HEK293T (cell line): ENCODE data around the gene ARMC3.

ENCODE experiments used
- CTCF ChIA-PET: fragments of 350-600 bp; formaldehyde crosslinking; extraction: SDS; loops from one replicate; lab custom pipeline; 2021; ENCODE audit warnings: antibody characterized with exemption, inconsistent platforms; lab: Yijun Ruan, JAX
- POLR2A ChIA-PET: fragments of 350-600 bp; formaldehyde crosslinking; extraction: SDS; loops from one replicate; lab custom pipeline; 2020; ENCODE audit warnings: antibody characterized with exemption, inconsistent platforms; lab: Yijun Ruan, JAX
- DNase-seq: peaks from one replicate; pipeline ENCODE4 v3.0.0; 2012; ENCODE audit warnings: mixed read lengths; ENCODE audit errors: extremely low spot score
- ARNT ChIP-seq: fragments of 450-650 bp; IDR thresholded peaks from 2 replicates; pipeline ENCODE4 v1.6.1; 2017; ENCODE audit warnings: mild to moderate bottlenecking
- BHLHE40 ChIP-seq: fragments of 450-650 bp; IDR thresholded peaks from 2 replicates; pipeline ENCODE4 v1.6.1; 2016; ENCODE audit warnings: mild to moderate bottlenecking, moderate library complexity, borderline replicate concordance
- CTBP1 ChIP-seq: fragments of 450-650 bp; IDR thresholded peaks from 2 replicates; pipeline ENCODE4 v1.6.1; 2016; ENCODE audit warnings: borderline replicate concordance
- ELF4 ChIP-seq: fragments of 450-650 bp; IDR thresholded peaks from 2 replicates; pipeline ENCODE4 v1.6.1; 2017; ENCODE audit warnings: antibody characterized with exemption
- FOXA1 ChIP-seq: fragments of 450-650 bp; IDR thresholded peaks from 2 replicates; pipeline ENCODE4 v1.6.1; 2016; ENCODE audit warnings: mild to moderate bottlenecking
- FOXK2 ChIP-seq: fragments of 450-650 bp; IDR thresholded peaks from 2 replicates; pipeline ENCODE4 v1.6.1; 2016; ENCODE audit warnings: mild to moderate bottlenecking
- FOXM1 ChIP-seq: fragments of 450-650 bp; IDR thresholded peaks from 2 replicates; pipeline ENCODE4 v1.6.1; 2017; ENCODE audit warnings: mild to moderate bottlenecking, borderline replicate concordance
- HDGF ChIP-seq: fragments of 450-650 bp; IDR thresholded peaks from 2 replicates; pipeline ENCODE4 v1.6.1; 2017; ENCODE audit warnings: antibody characterized with exemption, borderline replicate concordance
- L3MBTL2 ChIP-seq: fragments of 450-650 bp; conservative IDR thresholded peaks from 2 replicates; pipeline ENCODE4 v1.6.1; 2016; ENCODE audit warnings: mild to moderate bottlenecking
- LEF1 ChIP-seq: fragments of 450-650 bp; IDR thresholded peaks from 2 replicates; pipeline ENCODE4 v1.6.1; 2017; ENCODE audit warnings: mild to moderate bottlenecking, borderline replicate concordance
- NFRKB ChIP-seq: fragments of 450-650 bp; IDR thresholded peaks from 2 replicates; pipeline ENCODE4 v1.6.1; 2016; ENCODE audit warnings: mild to moderate bottlenecking, moderate library complexity
- SP1 ChIP-seq: fragments of 450-650 bp; IDR thresholded peaks from 2 replicates; pipeline ENCODE4 v1.6.1; 2017
- SUZ12 ChIP-seq: fragments of 450-650 bp; IDR thresholded peaks from 2 replicates; pipeline ENCODE4 v1.6.1; 2016; ENCODE audit warnings: mild to moderate bottlenecking
- TARDBP ChIP-seq: fragments of 450-650 bp; IDR thresholded peaks from 2 replicates; pipeline ENCODE4 v1.6.1; 2016
- ZNF384 ChIP-seq: fragments of 450-650 bp; IDR thresholded peaks from 2 replicates; pipeline ENCODE4 v1.6.1; 2016
- TF ChIP-seq, protein P1 (sequence below): fragments of 450-650 bp; IDR thresholded peaks from 2 replicates; pipeline ENCODE4 v1.6.1; 2016

The ARMC3 gene

GRCh38 chr10:22977751-22978150 lies 49.9 kb downstream of the ARMC3 start:
- no peak for DNase-seq
- POLR2A ChIA-PET = no interaction called here
- no peak for TF ChIP-seq LEF1
- TF ChIP-seq L3MBTL2 = no peak
- no peak for TF ChIP-seq ELF4
- no peak for TF ChIP-seq HDGF
- no peak for TF ChIP-seq FOXM1
- TF ChIP-seq, protein P1, sequence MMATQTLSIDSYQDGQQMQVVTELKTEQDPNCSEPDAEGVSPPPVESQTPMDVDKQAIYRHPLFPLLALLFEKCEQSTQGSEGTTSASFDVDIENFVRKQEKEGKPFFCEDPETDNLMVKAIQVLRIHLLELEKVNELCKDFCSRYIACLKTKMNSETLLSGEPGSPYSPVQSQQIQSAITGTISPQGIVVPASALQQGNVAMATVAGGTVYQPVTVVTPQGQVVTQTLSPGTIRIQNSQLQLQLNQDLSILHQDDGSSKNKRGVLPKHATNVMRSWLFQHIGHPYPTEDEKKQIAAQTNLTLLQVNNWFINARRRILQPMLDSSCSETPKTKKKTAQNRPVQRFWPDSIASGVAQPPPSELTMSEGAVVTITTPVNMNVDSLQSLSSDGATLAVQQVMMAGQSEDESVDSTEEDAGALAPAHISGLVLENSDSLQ = no peak
- TF ChIP-seq FOXK2 = no peak
- no peak for TF ChIP-seq NFRKB
- TF ChIP-seq BHLHE40 = no peak
- CTCF ChIA-PET = no interaction called here

GRCh38 chr10:22978287-22978686 lies 50.4 kb downstream of the ARMC3 start:
- ChIA-PET POLR2A (no interaction called here), CTCF (interaction anchor here (0.5 to 0.6 kb wide), 2 partner anchors 14 to 84 kb away, joined by 3 read pairs; no protein-coding TSS in a partner anchor)
- DNase-seq = no peak
- TF ChIP-seq LEF1 (no peak), FOXA1 (no peak), SUZ12 (no peak), BHLHE40 (no peak), SP1 (no peak), ELF4 (no peak), L3MBTL2 (no peak), CTBP1 (no peak), TARDBP (no peak), FOXK2 (no peak), ZNF384 (no peak), NFRKB (no peak), HDGF (no peak)
- TF ChIP-seq, protein P1 = no peak

DNA sequence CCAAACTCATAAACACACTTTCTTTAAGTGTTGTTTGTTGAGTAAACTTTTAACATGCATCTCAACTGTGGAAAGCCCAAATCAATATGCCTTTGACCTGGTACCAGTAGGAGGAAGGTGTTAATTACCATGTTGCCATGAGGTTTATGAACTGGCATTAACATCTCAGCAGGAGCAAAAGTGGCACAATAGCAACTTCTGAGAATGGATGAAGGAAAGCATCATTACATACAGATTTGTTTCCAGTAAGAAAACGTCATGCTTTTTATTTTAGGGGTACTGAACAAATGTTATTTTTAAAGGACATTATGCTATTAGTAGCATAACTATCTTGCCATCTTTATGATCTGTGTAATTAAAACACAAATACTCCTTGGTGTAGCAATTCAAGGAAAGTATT lies 51.1 kb downstream of the ARMC3 start:
- no peak for DNase-seq
- POLR2A ChIA-PET = no interaction called here
- CTCF ChIA-PET = interaction anchor here (0.5 to 0.6 kb wide), 2 partner anchors 13 to 83 kb away, joined by 3 read pairs; no protein-coding TSS in a partner anchor
- TF ChIP-seq ELF4 (no peak), ARNT (no peak), SUZ12 (no peak), LEF1 (no peak), ZNF384 (no peak), FOXA1 (no peak), TARDBP (no peak), BHLHE40 (no peak), SP1 (no peak)
- TF ChIP-seq, protein P1 = no peak

- TF ChIP-seq FOXK2 (no peak), NFRKB (no peak), LEF1 (no peak), BHLHE40 (no peak), SP1 (no peak), ZNF384 (no peak), FOXM1 (no peak), TARDBP (no peak), HDGF (no peak), FOXA1 (no peak), CTBP1 (no peak), ARNT (no peak), SUZ12 (no peak), ELF4 (no peak), L3MBTL2 (no peak)
- TF ChIP-seq, protein P1 = no peak
- POLR2A ChIA-PET = no interaction called here
- CTCF ChIA-PET = no interaction called here
- no peak for DNase-seq
Measured at GRCh38 chr10:22980822-22981221, 53.0 kb downstream of the ARMC3 start.

DNA sequence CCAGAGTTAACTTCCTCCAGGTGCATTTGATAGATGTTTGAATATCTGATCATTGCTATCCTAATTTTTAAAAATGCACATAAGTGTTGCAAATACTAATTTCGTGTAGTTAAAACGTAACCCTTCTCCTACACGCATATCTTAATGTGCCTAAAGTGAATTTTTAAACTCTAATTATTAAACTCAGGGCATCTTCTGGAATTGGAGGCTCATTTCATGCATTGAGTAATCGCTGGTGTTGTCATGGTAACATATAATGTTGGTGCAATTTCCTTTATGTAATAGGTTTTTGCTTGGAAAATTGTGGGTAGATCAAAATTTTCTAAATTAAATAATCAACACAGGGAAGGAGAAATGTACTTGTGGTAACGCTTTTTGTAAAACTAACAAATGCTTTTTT lies 56.2 kb downstream of the ARMC3 start:
- no peak for DNase-seq
- CTCF ChIA-PET = no interaction called here
- TF ChIP-seq ARNT = no peak
- TF ChIP-seq, protein P1 = no peak
- no peak for TF ChIP-seq FOXK2
- TF ChIP-seq SP1 = no peak
- TF ChIP-seq CTBP1 = no peak
- TF ChIP-seq FOXM1 = no peak
- POLR2A ChIA-PET = no interaction called here
